GM23338 (cell line): ENCODE measurements around the gene S100B. TPM values are rescaled to one million over a fixed set of nuclear protein-coding genes. Genes with fewer than 3 reads are reported as not detected.

Experiments used
- ATAC-seq: fragments of 200-7000 bp; cut with Tn5 transposase; 3 replicates; pipeline ENCODE4 v1.9.1; 2020
- DNase-seq: peaks from one replicate; pipeline ENCODE4 v3.0.0-alpha.2; 2015; ENCODE audit warnings: low spot score
- H2AFZ ChIP-seq: fragments of 200-600 bp; sonication (generic); 2 replicates; pipeline ENCODE4 v1.8.0; 2016; ENCODE audit warnings: antibody characterized with exemption, mild to moderate bottlenecking, moderate library complexity
- H3F3A ChIP-seq: fragments of 200-600 bp; sonication (generic); replicated peaks from 2 replicates; pipeline ENCODE4 v1.8.0; 2017; ENCODE audit warnings: antibody characterized with exemption, mixed run types, low read depth
- H3K27ac ChIP-seq: fragments of 200-600 bp; sonication (generic); 2 replicates; pipeline ENCODE4 v1.6.1; 2016; ENCODE audit warnings: low read depth
- H3K27me3 ChIP-seq: fragments of 200-600 bp; sonication (generic); 2 replicates; pipeline ENCODE4 v1.8.0; 2016; ENCODE audit warnings: mild to moderate bottlenecking, mixed run types, moderate library complexity; ENCODE audit not compliant: insufficient read depth
- H3K36me3 ChIP-seq: fragments of 200-600 bp; sonication (generic); 2 replicates; pipeline ENCODE4 v1.8.0; 2016; ENCODE audit warnings: mild to moderate bottlenecking; ENCODE audit not compliant: insufficient read depth
- H3K4me1 ChIP-seq: fragments of 200-600 bp; sonication (generic); 2 replicates; pipeline ENCODE4 v1.8.0; 2016; ENCODE audit warnings: mild to moderate bottlenecking, moderate library complexity; ENCODE audit not compliant: insufficient read depth
- H3K4me2 ChIP-seq: fragments of 200-600 bp; sonication (generic); 2 replicates; pipeline ENCODE4 v1.7.1; 2017; ENCODE audit warnings: mixed run types
- H3K4me3 ChIP-seq: fragments of 200-600 bp; sonication (generic); 2 replicates; pipeline ENCODE4 v1.6.1; 2016; ENCODE audit warnings: mixed run types
- H3K79me2 ChIP-seq: fragments of 200-600 bp; sonication (generic); replicated peaks from 2 replicates; pipeline ENCODE4 v1.8.0; 2017; ENCODE audit warnings: mild to moderate bottlenecking; ENCODE audit not compliant: insufficient read depth
- H3K9me2 ChIP-seq: fragments of 200-600 bp; sonication (generic); 2 replicates; pipeline ENCODE4 v1.8.0; 2017; ENCODE audit not compliant: insufficient read depth
- H4K20me1 ChIP-seq: fragments of 200-600 bp; sonication (generic); replicated peaks from 2 replicates; pipeline ENCODE4 v1.8.0; 2017; ENCODE audit warnings: mild to moderate bottlenecking; ENCODE audit not compliant: insufficient read depth
- H3K27ac Mint-ChIP-seq: 2 replicates; pipeline ENCODE4 v1.8.0; 2020; ENCODE audit warnings: inconsistent platforms, mild to moderate bottlenecking, moderate library complexity, mixed read lengths
- H3K27me3 Mint-ChIP-seq: 3 replicates; pipeline ENCODE4 v1.8.0; 2022; ENCODE audit warnings: low read depth, mild to moderate bottlenecking, moderate library complexity, mixed read lengths, inconsistent platforms; ENCODE audit not compliant: insufficient read depth, poor library complexity
- H3K36me3 Mint-ChIP-seq: 3 replicates; pipeline ENCODE4 v1.8.0; 2021; ENCODE audit warnings: low read depth, mild to moderate bottlenecking, inconsistent platforms, moderate library complexity, mixed read lengths
- H3K4me1 Mint-ChIP-seq: 3 replicates; pipeline ENCODE4 v1.8.0; 2020; ENCODE audit warnings: mild to moderate bottlenecking, inconsistent platforms, mixed read lengths
- H3K4me3 Mint-ChIP-seq: 3 replicates; pipeline ENCODE4 v1.8.0; 2021; ENCODE audit warnings: moderate library complexity, mild to moderate bottlenecking, inconsistent platforms, mixed read lengths
- H3K9me3 Mint-ChIP-seq: 3 replicates; pipeline ENCODE4 v1.8.0; 2020; ENCODE audit warnings: moderate library complexity, mild to moderate bottlenecking, inconsistent platforms, mixed read lengths
- CREB1 ChIP-seq: fragments of 250-450 bp; sonication (Bioruptor Pico); IDR thresholded peaks from 2 replicates; pipeline ENCODE4 v1.5.0; 2020; ENCODE audit warnings: low read depth, mild to moderate bottlenecking, moderate library complexity
- CTCF ChIP-seq, 2 experiments: fragments of 200-600 bp in 1 of 2; sonication (generic) in 1 of 2; conservative IDR thresholded peaks; 2 replicates each; pipeline versions ENCODE4 v1.5.1 to v1.6.1; 2016 to 2017; ENCODE audit warnings: antibody characterized with exemption in 2 of 2, low read depth in 2 of 2, mild to moderate bottlenecking in 2 of 2, moderate library complexity in 1 of 2
- ETS1 ChIP-seq: IDR thresholded peaks from 2 replicates; pipeline ENCODE4 v1.6.1; 2016; ENCODE audit warnings: antibody characterized with exemption
- NANOG ChIP-seq: IDR thresholded peaks from 2 replicates; pipeline ENCODE4 v1.6.1; 2016; ENCODE audit warnings: antibody characterized with exemption, borderline replicate concordance
- POLR2AphosphoS5 ChIP-seq: IDR thresholded peaks from 2 replicates; pipeline ENCODE4 v1.6.1; 2016; ENCODE audit warnings: antibody characterized with exemption, low read depth
- ZNF462 ChIP-seq: fragments of 250-450 bp; sonication (Bioruptor Pico); IDR thresholded peaks from 2 replicates; pipeline ENCODE4 v1.5.0; 2020; ENCODE audit warnings: mild to moderate bottlenecking, moderate library complexity
- polyA plus RNA-seq: library from polyadenylated mRNA; unstranded; fragments of >200 nt; fragmentation: Nextera tagmentation; extraction: Ambion mirVana; gene quantifications from 2 replicates; pipeline ENCODE4 v1.2.1, GENCODE V29; 2016
- total RNA-seq: library from RNA; depleted of rRNA; stranded (reverse); fragments of >200 nt; shearing (Covaris generic); gene quantifications from 2 replicates; pipeline ENCODE4 v1.2.3, GENCODE V29; 2014

Gene S100B
- total and polyA plus RNA-seq, 2 experiments from 2014 or later, result 0.97 to 1.5 TPM

GRCh38 chr21:46624050-46624449 is 19.2 kb upstream of the S100B start (continued):
- TF ChIP-seq ZNF462 (CRISPR knock-in tag) (no peak), POLR2AphosphoS5 (no peak), NANOG (no peak), CTCF (conservative IDR thresholded peaks at IDR 0.05; ENCODE audit: low read depth in 2 of 2) (no peak), ETS1 (no peak)

- no peak for TF ChIP-seq CREB1 (CRISPR knock-in tag)
- Histone ChIP-seq H3K27me3 (no peaks in the 10 kb centered on the region), H2AFZ (peak overlapping the region; percentile 48; the same call in 1 of the 2 replicates), H3F3A (no peaks in the 10 kb centered on the region), H3K36me3 (no peaks in the 10 kb centered on the region), H3K4me1 (peaks cover 2% of the 10 kb centered on the region), H3K4me2 (no peak overlapping the region), H4K20me1 (no peaks in the 10 kb centered on the region), H3K79me2 (no peaks in the 10 kb centered on the region), H3K4me3 (no peak overlapping the region), H3K9me2 (peaks cover 3% of the 10 kb centered on the region; the same call in 1 of the 2 replicates), H3K27ac (no peak overlapping the region)
- peak; percentile 18 for DNase-seq
- Mint-ChIP-seq H3K27ac (no peak overlapping the region), H3K27me3 (peaks cover 11% of the 10 kb centered on the region), H3K4me1 (peaks cover 9% of the 10 kb centered on the region; the same call in 2 of the 3 replicates), H3K36me3 (peaks cover 13% of the 10 kb centered on the region), H3K4me3 (no peak overlapping the region), H3K9me3 (peaks cover 22% of the 10 kb centered on the region)
- ATAC-seq, result peak; percentile 79
Observed at GRCh38 chr21:46622226-46622625, 17.3 kb upstream of the S100B start.
